SK-N-SH (cell line): Measurements from ENCODE around the gene RB1. TPM values are rescaled to one million over a fixed set of nuclear protein-coding genes. Genes with fewer than 3 reads are reported as not detected.

Experiments
- CTCF ChIA-PET: fragments of 300-600, 350-600 bp; formaldehyde crosslinking; extraction: SDS; loops from one replicate; lab custom pipeline; 2021; lab: Yijun Ruan, JAX
- POLR2A ChIA-PET: fragments of 350-600 bp; sonication (Branson Sonifier 250); formaldehyde crosslinking; extraction: SDS; loops from one replicate; lab custom pipeline; 2020; ENCODE audit warnings: antibody characterized with exemption, inconsistent platforms; lab: Yijun Ruan, JAX
- DNase-seq: peaks from one replicate; pipeline ENCODE4 v3.0.0; 2012
- H2AFZ ChIP-seq: fragments of 200-600 bp; sonication (generic); 2 replicates; pipeline ENCODE4 v1.8.1; 2016; ENCODE audit warnings: antibody characterized with exemption, mild to moderate bottlenecking, low read depth
- H3F3A ChIP-seq: fragments of 200-600 bp; sonication (generic); replicated peaks from 2 replicates; pipeline ENCODE3; 2016; ENCODE audit warnings: antibody characterized with exemption, mild to moderate bottlenecking; ENCODE audit not compliant: insufficient read depth
- H3K27ac ChIP-seq, 2 experiments: fragments of 200-500 bp in 1 of 2; fragments of 200-600 bp in 1 of 2; sonication (Bioruptor generic) in 1 of 2; sonication (generic), shearing (Covaris generic) in 1 of 2; 2 replicates each; pipeline versions ENCODE4 v1.5.1 to v1.6.1; 2014 to 2016; ENCODE audit warnings: low read depth in 2 of 2, inconsistent platforms in 1 of 2, low read length in 1 of 2, mild to moderate bottlenecking in 1 of 2, mixed read lengths in 1 of 2
- H3K27me3 ChIP-seq: fragments of 200-600 bp; sonication (generic), shearing (Covaris generic); 2 replicates; pipeline ENCODE4 v1.6.1; 2016; ENCODE audit warnings: mixed run types; ENCODE audit not compliant: insufficient read depth
- H3K36me3 ChIP-seq, 2 experiments: fragments of 200-500 bp in 1 of 2; fragments of 200-600 bp in 1 of 2; sonication (Bioruptor generic) in 1 of 2; sonication (generic) in 1 of 2; replicated peaks in 1 of 2; 2 replicates each; pipeline versions ENCODE3 to v1.5.1; 2014 to 2016; ENCODE audit warnings: low read length in 1 of 2, mild to moderate bottlenecking in 1 of 2; ENCODE audit not compliant: insufficient read depth in 2 of 2, control insufficient read depth in 1 of 2
- H3K4me1 ChIP-seq, 2 experiments: fragments of 200-500 bp in 1 of 2; fragments of 200-600 bp in 1 of 2; sonication (Bioruptor generic) in 1 of 2; sonication (generic), shearing (Covaris generic) in 1 of 2; 2 replicates each; pipeline versions ENCODE4 v1.5.1 to v1.6.1; 2014 to 2016; ENCODE audit warnings: low read depth in 1 of 2, low read length in 1 of 2, mixed run types in 1 of 2; ENCODE audit not compliant: insufficient read depth in 2 of 2, control insufficient read depth in 1 of 2
- H3K4me2 ChIP-seq: fragments of 200-600 bp; sonication (generic), shearing (Covaris generic); 2 replicates; pipeline ENCODE4 v1.6.1; 2017; ENCODE audit warnings: mixed run types
- H3K4me3 ChIP-seq, 2 experiments: fragments of 200-500 bp in 1 of 2; fragments of 200-600 bp in 1 of 2; sonication (Bioruptor generic) in 1 of 2; sonication (generic), shearing (Covaris generic) in 1 of 2; 2 replicates each; pipeline versions ENCODE4 v1.5.1 to v1.8.1; 2014 to 2016; ENCODE audit warnings: low read depth in 2 of 2, inconsistent platforms in 1 of 2, low read length in 1 of 2, mild to moderate bottlenecking in 1 of 2, mixed read lengths in 1 of 2, moderate library complexity in 1 of 2
- H3K79me2 ChIP-seq: fragments of 200-600 bp; sonication (generic); 2 replicates; pipeline ENCODE4 v1.8.1; 2017; ENCODE audit warnings: mild to moderate bottlenecking; ENCODE audit not compliant: insufficient read depth
- H3K9ac ChIP-seq: fragments of 200-600 bp; sonication (generic); 2 replicates; pipeline ENCODE4 v1.6.1; 2017; ENCODE audit warnings: mixed run types
- H3K9me2 ChIP-seq: fragments of 200-600 bp; sonication (generic); 2 replicates; pipeline ENCODE4 v1.6.1; 2017; ENCODE audit warnings: mixed run types
- H3K9me3 ChIP-seq: fragments of 200-600 bp; sonication (generic); 2 replicates; pipeline ENCODE4 v1.6.1; 2017; ENCODE audit warnings: mixed run types, mild to moderate bottlenecking, moderate library complexity
- H4K20me1 ChIP-seq: fragments of 200-600 bp; sonication (generic); 2 replicates; pipeline ENCODE4 v1.6.1; 2017; ENCODE audit warnings: mild to moderate bottlenecking, mixed run types; ENCODE audit not compliant: insufficient read depth
- CHD2 ChIP-seq: fragments of 150-350 bp; IDR thresholded peaks from 2 replicates; pipeline ENCODE4 v1.6.1; 2018; ENCODE audit warnings: low read length; ENCODE audit not compliant: partially characterized antibody
- CTCF ChIP-seq: fragments of 200-600 bp; sonication (generic); IDR thresholded peaks from 2 replicates; pipeline ENCODE4 v1.6.1; 2017; ENCODE audit warnings: antibody characterized with exemption, mild to moderate bottlenecking, moderate library complexity
- ELF1 ChIP-seq: IDR thresholded peaks from 2 replicates; pipeline ENCODE4 v1.4.0; 2012
- EP300 ChIP-seq, 2 experiments: IDR thresholded peaks; 2 replicates each; pipeline versions ENCODE4 v1.4.0 to v1.6.1; 2012; ENCODE audit warnings: borderline replicate concordance in 1 of 2, low read depth in 1 of 2, low read length in 1 of 2
- FOSL2 ChIP-seq: IDR thresholded peaks from 2 replicates; pipeline ENCODE4 v1.4.0; 2012; ENCODE audit warnings: low read depth, mild to moderate bottlenecking, moderate library complexity, borderline replicate concordance
- FOXJ3 ChIP-seq: sonication (generic); formaldehyde crosslinking; IDR thresholded peaks from 2 replicates; pipeline ENCODE4 v1.5.1; 2020; ENCODE audit warnings: mild to moderate bottlenecking, missing genetic modification reagents
- FOXM1 ChIP-seq: IDR thresholded peaks from 2 replicates; pipeline ENCODE4 v1.4.0; 2012; ENCODE audit warnings: low read depth, mild to moderate bottlenecking
- GABPA ChIP-seq: IDR thresholded peaks from 2 replicates; pipeline ENCODE4 v1.4.0; 2012; ENCODE audit warnings: low read depth, mild to moderate bottlenecking
- JUND ChIP-seq: IDR thresholded peaks from 2 replicates; pipeline ENCODE4 v1.4.0; 2012
- MAX ChIP-seq: IDR thresholded peaks from 2 replicates; pipeline ENCODE4 v1.4.0; 2012; ENCODE audit warnings: low read depth
- NFIC ChIP-seq: IDR thresholded peaks from 2 replicates; pipeline ENCODE4 v1.4.0; 2012; ENCODE audit warnings: borderline replicate concordance
- POLR2AphosphoS5 ChIP-seq: IDR thresholded peaks from 2 replicates; pipeline ENCODE4 v1.6.1; 2012; ENCODE audit warnings: low read depth, low read length
- RCOR1 ChIP-seq: fragments of 150-350 bp; IDR thresholded peaks from 2 replicates; pipeline ENCODE4 v1.6.1; 2017; ENCODE audit warnings: antibody characterized with exemption, low read length
- RXRA ChIP-seq: IDR thresholded peaks from 2 replicates; pipeline ENCODE4 v1.4.0; 2012; ENCODE audit warnings: low read depth, mild to moderate bottlenecking, borderline replicate concordance
- TAF1 ChIP-seq: IDR thresholded peaks from 2 replicates; pipeline ENCODE4 v1.6.1; 2012; ENCODE audit warnings: low read depth, mild to moderate bottlenecking, low read length, moderate library complexity, borderline replicate concordance
- TCF12 ChIP-seq: IDR thresholded peaks from 2 replicates; pipeline ENCODE4 v1.4.0; 2012
- TEAD4 ChIP-seq: IDR thresholded peaks from 2 replicates; pipeline ENCODE4 v1.4.0; 2012; ENCODE audit warnings: mild to moderate bottlenecking, borderline replicate concordance; ENCODE audit not compliant: insufficient read depth
- ZBTB33 ChIP-seq: IDR thresholded peaks from 2 replicates; pipeline ENCODE4 v1.4.0; 2012; ENCODE audit warnings: low read depth, borderline replicate concordance
- WGBS: methylation state at CpG from one replicate; pipeline ENCODE4 v1.1.6; 2017; ENCODE audit warnings: low lambda C conversion rate; 5-methylcytosine and 5-hydroxymethylcytosine counted together
- polyA plus RNA-seq, 3 experiments: library from polyadenylated mRNA; depleted of rRNA; stranded (reverse); fragments of >200 nt; gene quantifications; 2 replicates each; pipeline ENCODE4 v1.2.3, GENCODE V29; 2012

Gene RB1
- polyA plus RNA-seq, 1 of the 3 experiments (the other 2 are of a cell fraction): 11.5 TPM

GRCh38 chr13:48391257-48391656, 87.7 kb downstream of the RB1 start:
- peaks cover 12 to 43% of the 10 kb centered on the region in 2 experiments for H3K36me3 ChIP-seq
- WGBS: 96% methylated on average over 3 of the region's 3 CpGs
- H4K20me1 ChIP-seq: no peaks in the 10 kb centered on the region
- no peaks in the 10 kb centered on the region for H3K9me3 ChIP-seq
- no peak for TF ChIP-seq ELF1
- TF ChIP-seq JUND: no peak
- no peak for TF ChIP-seq RCOR1
- TF ChIP-seq ZBTB33: no peak
- no peak for TF ChIP-seq CHD2
- no peak for TF ChIP-seq RXRA
- TF ChIP-seq TAF1: no peak
- no peak for TF ChIP-seq TCF12
- no peak for TF ChIP-seq NFIC
- TF ChIP-seq GABPA: no peak
- no peak for TF ChIP-seq MAX
- TF ChIP-seq FOXM1: no peak
- TF ChIP-seq CTCF: no peak
- TF ChIP-seq FOXJ3: no peak
- TF ChIP-seq TEAD4: no peak
- TF ChIP-seq, all 33 proteins: peak for 0
- no peaks in the 10 kb centered on the region for H3K4me1 ChIP-seq
- no peaks in the 10 kb centered on the region for H3F3A ChIP-seq
- no peak overlapping the region for H3K27ac ChIP-seq
- CTCF ChIA-PET: no interaction called here
- no peaks in the 10 kb centered on the region for H3K9me2 ChIP-seq
- no peak overlapping the region for H3K4me3 ChIP-seq
- H3K9ac ChIP-seq: no peak overlapping the region
- no peak overlapping the region for H2AFZ ChIP-seq
- H3K4me2 ChIP-seq: no peak overlapping the region
- no peaks in the 10 kb centered on the region for H3K27me3 ChIP-seq
- peaks cover 3% of the 10 kb centered on the region; the same call in 1 of the 2 replicates for H3K79me2 ChIP-seq
- DNase-seq: no peak
- POLR2A ChIA-PET: no interaction called here

- peaks cover 8 to 40% of the 10 kb centered on the region in 2 experiments for H3K36me3 ChIP-seq
- no peaks in the 10 kb centered on the region for H3K9me3 ChIP-seq
- H3K9me2 ChIP-seq: no peaks in the 10 kb centered on the region
- H4K20me1 ChIP-seq: no peaks in the 10 kb centered on the region
- H3F3A ChIP-seq: peaks cover 5% of the 10 kb centered on the region
- H3K4me3 ChIP-seq: no peak overlapping the region
- H3K79me2 ChIP-seq: peaks cover 5% of the 10 kb centered on the region; the same call in 1 of the 2 replicates
- TF ChIP-seq EP300 (IDR thresholded peaks at IDR 0.05; ENCODE audit: borderline replicate concordance in 1 of 2, low read depth in 1 of 2, low read length in 1 of 2) (no peak), POLR2AphosphoS5 (no peak), CHD2 (no peak), FOSL2 (no peak), TAF1 (no peak)
- TF ChIP-seq, all 33 proteins: peak for 0
- 99% methylated on average over 3 of the region's 3 CpGs for WGBS
- Histone ChIP-seq H3K4me1 (no peaks in the 10 kb centered on the region; a peak in 1 of 4 replicates), H3K4me2 (no peak overlapping the region), H3K9ac (no peak overlapping the region), H3K27ac (no peak overlapping the region), H3K27me3 (no peaks in the 10 kb centered on the region), H2AFZ (no peak overlapping the region)
- POLR2A ChIA-PET: interaction anchor here (0.7 kb wide), 1 partner anchor 116 kb away, joined by 4 read pairs; no protein-coding TSS in a partner anchor
- CTCF ChIA-PET: no interaction called here
- no peak for DNase-seq
Observed at GRCh38 chr13:48393030-48393697, 89.6 kb downstream of the RB1 start.
